NCI-H2196 treated with DMSO at 0.1 percent for 48 hours (cell line): ENCODE measurements around the gene CAPZA2.

ENCODE experiments used
- DNase-seq: peaks from one replicate; lab custom pipeline; 2025; ENCODE audit not compliant: unreplicated experiment; lab: John Stamatoyannopoulos, UW

CAPZA2 gene

DNA sequence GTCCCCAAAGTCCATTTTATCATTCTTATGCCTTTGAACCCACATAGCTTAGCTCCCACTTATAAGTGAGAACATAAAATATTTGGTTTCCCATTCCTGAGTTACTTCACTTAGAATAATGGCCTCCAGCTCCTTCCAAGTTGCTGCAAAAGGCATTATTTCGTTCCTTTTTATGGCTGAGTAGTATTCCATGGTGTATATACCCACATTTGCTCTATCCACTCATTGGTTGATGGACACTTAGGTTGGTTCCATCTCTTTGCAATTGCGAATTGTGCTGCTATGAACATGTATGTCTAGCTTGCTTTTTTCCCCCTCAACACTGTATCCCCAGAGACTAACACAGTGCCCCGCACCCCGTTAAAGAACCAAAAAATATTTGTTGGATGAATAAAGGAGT, 670 bp upstream of the CAPZA2 start:
- no peak for DNase-seq

GRCh38 chr7:116862951-116863670, 724 bp downstream of the CAPZA2 start:
- DNase-seq, result no peak

DNA sequence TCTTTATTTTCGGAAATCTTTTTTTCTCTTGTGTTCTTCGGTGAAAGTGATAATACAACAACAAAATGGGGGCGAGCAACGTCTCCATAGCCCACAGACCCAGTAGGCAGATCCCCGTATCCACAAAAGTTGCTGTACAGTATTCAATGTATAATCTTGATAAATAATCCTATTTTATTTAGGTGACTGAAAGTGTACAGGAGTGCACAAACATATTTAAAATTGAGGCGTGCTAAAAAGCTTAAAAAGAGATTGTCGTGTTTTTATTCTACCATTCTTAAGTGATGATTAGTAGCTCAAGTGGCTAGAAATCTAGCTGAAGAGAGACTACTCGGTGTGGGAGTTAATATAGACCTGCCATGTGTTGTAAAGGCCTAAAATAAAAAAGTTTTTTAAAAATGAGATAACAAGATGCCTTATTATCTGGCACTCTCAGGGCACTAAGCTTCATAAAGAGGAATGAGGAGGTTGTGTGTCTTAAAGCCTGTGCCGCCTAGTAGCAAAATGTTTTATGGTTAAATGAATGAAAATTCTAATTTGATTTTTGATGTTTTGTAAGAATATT, 1.6 kb downstream of the CAPZA2 start:
- no peak for DNase-seq

GRCh38 chr7:116871061-116871700, 8.8 kb downstream of the CAPZA2 start:
- DNase-seq, result no peak

DNA sequence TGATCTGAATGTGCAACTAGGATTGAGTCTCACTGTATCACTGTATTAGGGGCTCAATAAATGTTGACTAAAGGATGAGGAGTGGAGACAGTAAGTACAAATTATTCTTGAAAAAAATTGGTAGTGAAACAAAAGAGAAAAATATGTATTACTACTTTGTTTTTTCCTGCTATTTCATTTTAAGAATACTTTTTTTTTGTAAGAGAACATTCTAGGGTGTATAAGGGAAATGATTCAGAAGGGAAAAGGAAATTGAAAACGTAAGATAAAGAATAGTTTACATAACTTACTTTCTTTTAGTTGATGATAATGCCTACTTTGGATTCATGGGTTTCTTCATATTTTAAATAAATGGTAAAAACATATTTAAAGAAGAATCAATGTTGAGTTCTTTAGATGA, 9.6 kb downstream of the CAPZA2 start:
- DNase-seq, result no peak

DNA sequence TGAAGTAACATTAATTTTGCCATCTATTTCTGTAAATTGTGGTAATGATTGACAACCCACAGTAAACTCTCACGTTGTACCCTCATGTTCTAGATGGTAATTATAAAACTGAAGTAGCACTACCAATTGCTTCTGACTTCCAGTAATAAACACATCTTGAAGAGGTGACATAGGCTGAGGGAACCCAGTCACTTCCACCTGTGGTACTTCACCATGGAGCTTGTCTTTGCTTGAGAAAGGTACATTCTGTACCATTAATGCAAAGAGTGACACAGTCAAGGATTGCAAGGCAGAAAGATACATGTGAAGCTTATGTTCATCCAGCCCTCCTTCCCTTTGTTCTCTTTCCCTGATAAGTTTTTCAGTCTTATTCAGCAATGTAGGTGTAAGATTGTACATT, 11.2 kb downstream of the CAPZA2 start:
- DNase-seq, result no peak

- no peak for DNase-seq
These were observed 14.5 kb downstream of the CAPZA2 start for GRCh38 chr7:116876664-116877442.

GRCh38 chr7:116877443-116878217, 15.2 kb downstream of the CAPZA2 start:
- DNase-seq, result no peak

DNA sequence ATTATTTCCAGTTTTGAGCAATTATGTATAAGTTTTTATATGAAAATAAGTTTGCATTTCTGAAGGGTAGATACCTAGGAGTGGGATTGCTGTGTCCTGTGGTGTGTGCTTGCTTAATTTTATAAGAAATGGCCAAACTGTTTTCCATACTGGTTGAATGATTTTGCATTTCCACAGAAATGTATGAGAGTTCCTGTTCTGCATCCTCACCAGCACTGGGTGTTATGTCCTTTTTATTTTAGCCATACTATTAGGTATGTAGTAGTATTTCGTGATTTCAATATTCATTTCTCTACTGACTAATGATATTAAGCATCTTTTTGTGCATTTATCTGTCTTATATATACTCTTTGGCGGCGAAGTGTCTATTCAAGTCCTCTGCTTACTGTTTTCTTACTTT, 22.3 kb downstream of the CAPZA2 start:
- DNase-seq, result no peak

DNA sequence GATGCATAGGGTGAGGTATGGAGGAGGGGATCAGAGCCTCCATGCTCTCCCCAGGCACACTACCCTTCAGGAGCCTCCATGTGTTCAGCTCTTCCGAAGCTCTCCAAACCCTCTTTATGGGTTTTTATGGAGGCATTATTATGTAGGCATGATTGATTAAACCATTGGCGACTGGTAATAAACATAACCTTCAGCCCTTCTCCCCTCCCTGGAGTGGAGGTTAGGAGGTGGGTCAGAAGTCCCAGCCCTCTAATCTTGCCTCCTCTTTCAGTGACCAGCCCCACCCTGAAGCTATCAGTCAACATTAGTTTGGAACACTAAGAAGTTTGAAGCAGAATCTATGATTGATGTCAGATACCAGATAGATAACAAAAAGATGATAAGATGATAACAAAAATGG, 23.3 kb downstream of the CAPZA2 start:
- DNase-seq, result no peak

GRCh38 chr7:116886543-116887156, 24.3 kb downstream of the CAPZA2 start:
- no peak for DNase-seq

- DNase-seq, result no peak
These were observed 26.5 kb downstream of the CAPZA2 start for GRCh38 chr7:116888895-116889294.

DNA sequence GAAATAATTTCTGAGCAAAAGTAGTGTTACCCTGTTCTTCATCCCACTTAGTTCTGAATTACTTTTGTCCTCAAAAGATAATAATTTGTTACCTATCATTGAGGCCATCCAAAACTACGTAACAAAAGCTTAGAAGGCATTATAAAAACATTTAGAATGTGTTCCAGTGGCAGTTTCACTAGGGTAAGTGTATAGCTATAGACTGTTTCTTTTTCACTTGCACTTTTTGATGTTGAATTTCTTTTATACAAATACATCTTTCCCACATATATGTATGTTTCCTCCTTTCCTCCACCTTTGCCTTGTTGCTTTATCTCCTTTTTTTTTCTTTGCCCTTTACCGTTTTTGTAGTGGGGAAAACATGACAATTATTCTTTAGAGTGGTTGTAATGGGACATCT, 33.5 kb downstream of the CAPZA2 start:
- no peak for DNase-seq

GRCh38 chr7:116897661-116898060, 35.3 kb downstream of the CAPZA2 start:
- no peak for DNase-seq

DNA sequence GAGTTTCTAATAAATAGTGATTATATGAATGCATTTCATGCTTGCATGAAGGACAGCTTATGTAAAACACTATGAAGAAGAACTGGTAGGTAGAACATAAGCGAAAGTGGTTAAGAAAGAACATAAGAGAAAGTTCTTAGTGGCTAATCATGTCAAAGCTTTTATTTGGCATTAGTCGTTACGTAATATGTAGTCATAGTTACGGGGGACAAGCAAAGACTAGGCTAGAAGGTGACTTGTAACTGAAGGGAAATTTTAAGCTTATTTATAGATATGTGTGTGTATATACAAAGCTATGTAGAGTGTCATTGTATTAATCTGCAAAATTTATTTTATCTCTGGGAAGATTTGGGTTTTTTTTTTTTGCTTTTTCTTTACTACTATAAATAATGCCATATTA, 36.9 kb downstream of the CAPZA2 start:
- DNase-seq, result no peak

DNA sequence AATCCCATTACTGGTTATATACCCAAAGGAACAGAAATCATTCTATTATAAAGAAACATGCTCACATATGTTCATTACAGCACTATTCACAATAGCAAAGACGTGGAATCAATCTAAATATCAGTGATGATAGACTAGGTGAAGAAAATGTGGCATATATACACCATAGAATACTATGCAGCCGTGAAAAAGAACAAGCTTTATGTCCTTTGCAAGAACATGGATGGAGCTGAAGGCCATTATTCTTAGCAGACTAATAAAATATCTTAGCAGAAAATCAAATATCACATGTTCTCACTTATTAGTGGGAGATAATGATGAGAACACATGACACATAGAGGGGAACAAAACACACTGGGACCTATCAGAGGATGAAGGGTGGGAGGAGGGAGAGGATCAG, 38.8 kb downstream of the CAPZA2 start:
- no peak for DNase-seq

- no peak for DNase-seq
These were observed 40.5 kb downstream of the CAPZA2 start for GRCh38 chr7:116902867-116903266.

DNA sequence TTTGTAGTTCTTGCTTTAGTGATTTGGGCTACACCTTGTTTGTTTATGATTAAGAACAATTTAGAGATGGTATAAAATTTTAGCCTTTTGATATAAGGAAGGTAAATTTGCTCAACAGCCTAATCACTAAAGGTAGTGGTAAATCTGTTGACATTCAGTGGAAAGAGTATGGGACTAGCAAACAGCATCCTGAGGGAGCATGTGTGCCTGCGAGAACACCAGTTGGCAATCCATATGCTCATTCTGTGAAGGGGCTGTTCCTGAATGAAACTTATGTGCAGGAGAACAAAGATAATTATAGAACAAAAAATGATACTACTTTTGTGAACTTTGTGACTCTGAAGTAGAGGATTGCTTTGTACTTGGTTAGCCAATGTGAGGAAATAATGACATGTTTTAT, 44.0 kb downstream of the CAPZA2 start:
- DNase-seq, result no peak

- no peak for DNase-seq
These were observed 48.0 kb downstream of the CAPZA2 start for GRCh38 chr7:116910383-116910782.

GRCh38 chr7:116911801-116912200, 49.4 kb downstream of the CAPZA2 start:
- no peak for DNase-seq
